GM18508 (cell line): Measurements from ENCODE around the gene MLXIPL.
"Not testable (repeated sequence)": the region's sequence is repeated elsewhere in the genome, so short reads cannot be mapped to it uniquely, and the experiment has no call there.

Source experiments
- ATAC-seq: cut with Tn5 transposase; IDR thresholded peaks from one replicate; pipeline ENCODE4 v1.9.1; 2021; ENCODE audit warnings: moderate number of reproducible peaks; ENCODE audit not compliant: insufficient read depth, unreplicated experiment

MLXIPL gene

GRCh38 chr7:73586911-73587310 is 37.4 kb downstream of the MLXIPL start:
- no peak for ATAC-seq

GRCh38 chr7:73585196-73585595 is 39.1 kb downstream of the MLXIPL start:
- ATAC-seq: no peak

GRCh38 chr7:73582664-73583202 is 41.6 kb downstream of the MLXIPL start:
- ATAC-seq: no peak

GRCh38 chr7:73581006-73581405 is 43.3 kb downstream of the MLXIPL start:
- ATAC-seq: not testable (repeated sequence)

- peak; percentile 57 for ATAC-seq
Observed at GRCh38 chr7:73578342-73579128, 45.8 kb downstream of the MLXIPL start, which contains the start of gene TBL2. TSS of gene TBL2 (minus strand) at chr7:73578579. CDS start at chr7:73578549, 30 bp downstream.

- peak; percentile 5 for ATAC-seq
Observed at GRCh38 chr7:73577627-73578341, 46.5 kb downstream of the MLXIPL start.

- ATAC-seq: no peak
Observed at GRCh38 chr7:73573791-73574190, 50.5 kb downstream of the MLXIPL start.

- ATAC-seq: no peak
Observed at GRCh38 chr7:73573276-73573675, 51.0 kb downstream of the MLXIPL start.

- ATAC-seq: no peak
Observed at GRCh38 chr7:73572767-73573186, 51.5 kb downstream of the MLXIPL start.

GRCh38 chr7:73570977-73571376 is 53.3 kb downstream of the MLXIPL start:
- no peak for ATAC-seq

GRCh38 chr7:73570521-73570920 is 53.8 kb downstream of the MLXIPL start:
- ATAC-seq: no peak

- ATAC-seq: no peak
Observed at GRCh38 chr7:73569042-73569608, 55.2 kb downstream of the MLXIPL start.

- ATAC-seq: no peak
Observed at GRCh38 chr7:73567846-73568685, 56.3 kb downstream of the MLXIPL start.

- ATAC-seq: no peak
Observed at GRCh38 chr7:73567140-73567539, 57.2 kb downstream of the MLXIPL start.

GRCh38 chr7:73566431-73566830 is 57.9 kb downstream of the MLXIPL start:
- ATAC-seq: not testable (repeated sequence)

GRCh38 chr7:73565675-73566340 is 58.5 kb downstream of the MLXIPL start:
- ATAC-seq: no peak

GRCh38 chr7:73560109-73560835 is 64.0 kb downstream of the MLXIPL start:
- ATAC-seq: no peak

GRCh38 chr7:73557397-73558257 is 66.7 kb downstream of the MLXIPL start, which contains the start of gene BCL7B:
TSS of gene BCL7B (minus strand) at chr7:73557690. CDS start at chr7:73557578, 112 bp downstream.
- no peak for ATAC-seq
